K562 (cell line): ENCODE results near the gene NDUFA13. TPM values are rescaled to one million over a fixed set of nuclear protein-coding genes. Genes with fewer than 3 reads are reported as not detected.

Experiments used
- ATAC-seq: fragments of 200-7000 bp; cut with Tn5 transposase; 3 replicates; pipeline ENCODE4 v1.9.1; 2020; ENCODE audit warnings: moderate library complexity
- BruUV-seq: library from RNA; stranded (reverse); fragments of 400-500 nt; replicated peaks from 2 replicates; lab custom pipeline; 2021; lab: Mats Ljungman, UMichigan
- CTCF ChIA-PET: fragments of 300-600 bp; formaldehyde crosslinking; extraction: SDS; loops from one replicate; lab custom pipeline; 2021; ENCODE audit warnings: low intra/inter-chr PET ratio; lab: Yijun Ruan, JAX
- POLR2A ChIA-PET: fragments of 300-600, 350-650 bp; sonication (Branson Sonifier 250); formaldehyde crosslinking; extraction: SDS; loops from one replicate; lab custom pipeline; 2021; ENCODE audit warnings: antibody characterized with exemption, inconsistent platforms; lab: Yijun Ruan, JAX
- DNase-seq, 4 experiments: peaks; one replicate each; pipeline versions ENCODE4 v3.0.0 to v3.0.0-alpha.2; 2011 to 2018; ENCODE audit warnings: low spot score in 3 of 4, mixed read lengths in 3 of 4; ENCODE audit errors: extremely low read depth in 1 of 4
- FAIRE-seq: peaks from 2 replicates; lab custom pipeline; 2011; peaks lifted over from hg19 to GRCh38; lab: Jason Lieb, UNC
- H2AFZ ChIP-seq: 2 replicates; pipeline ENCODE4 v1.6.0; 2011; ENCODE audit warnings: low read depth, low read length, control low read depth, inconsistent platforms
- H3K27ac ChIP-seq: fragments of 200-600 bp; 3 replicates; pipeline ENCODE4 v1.8.0; 2011; ENCODE audit warnings: low read depth, mild to moderate bottlenecking, control low read depth, inconsistent platforms, low read length, moderate library complexity, mixed read lengths; ENCODE audit errors: extremely low read depth
- H3K27me3 ChIP-seq, 2 experiments: fragments of 300-600 bp in 1 of 2; 2 replicates in 1 of 2; 3 replicates in 1 of 2; pipeline versions ENCODE4 v1.6.0 to v1.8.0; 2011; ENCODE audit warnings: inconsistent platforms in 2 of 2, low read length in 2 of 2, mild to moderate bottlenecking in 1 of 2, mixed read lengths in 1 of 2, moderate library complexity in 1 of 2; ENCODE audit not compliant: control insufficient read depth in 2 of 2, insufficient read depth in 2 of 2
- H3K36me3 ChIP-seq: fragments of 300-600 bp; 3 replicates; pipeline ENCODE4 v1.8.0; 2011; ENCODE audit warnings: mild to moderate bottlenecking, low read length, inconsistent platforms; ENCODE audit not compliant: control insufficient read depth, insufficient read depth
- H3K4me1 ChIP-seq, 2 experiments: fragments of 200-600 bp in 1 of 2; replicated peaks in 1 of 2; 2 replicates in 1 of 2; 3 replicates in 1 of 2; pipeline versions ENCODE4 v1.5.1 to v1.8.0; 2011; ENCODE audit warnings: inconsistent platforms in 2 of 2, low read length in 2 of 2, mild to moderate bottlenecking in 1 of 2, mixed read lengths in 1 of 2, moderate library complexity in 1 of 2; ENCODE audit not compliant: control insufficient read depth in 2 of 2, insufficient read depth in 2 of 2
- H3K4me2 ChIP-seq: 2 replicates; pipeline ENCODE4 v1.6.1; 2011; ENCODE audit warnings: low read length, control low read depth, inconsistent platforms, mixed read lengths; ENCODE audit not compliant: insufficient read depth
- H3K4me3 ChIP-seq: fragments of 200-600 bp; sonication (generic), shearing (Covaris generic); 2 replicates; pipeline ENCODE4 v1.5.1; 2016; ENCODE audit warnings: control low read depth, inconsistent platforms
- H3K79me2 ChIP-seq: fragments of 200-600 bp; 3 replicates; pipeline ENCODE4 v1.8.0; 2011; ENCODE audit warnings: low read length, inconsistent platforms; ENCODE audit not compliant: control insufficient read depth, insufficient read depth
- H3K9ac ChIP-seq, 2 experiments: 2 replicates each; pipeline versions ENCODE4 v1.6.0 to v1.6.1; 2011; ENCODE audit warnings: low read depth in 2 of 2, low read length in 2 of 2, control low read depth in 1 of 2, inconsistent platforms in 1 of 2, mild to moderate bottlenecking in 1 of 2, mixed read lengths in 1 of 2; ENCODE audit not compliant: insufficient read depth in 1 of 2
- H3K9me1 ChIP-seq: one replicate; pipeline ENCODE4 v1.6.0; 2011; ENCODE audit warnings: inconsistent platforms, mild to moderate bottlenecking, low read length, moderate library complexity; ENCODE audit not compliant: control insufficient read depth, insufficient read depth
- H3K9me3 ChIP-seq: replicated peaks from 2 replicates; pipeline ENCODE4 v1.5.1; 2011; ENCODE audit warnings: low read depth, low read length, inconsistent platforms; ENCODE audit not compliant: control insufficient read depth, insufficient read depth
- H4K20me1 ChIP-seq: replicated peaks from 2 replicates; pipeline ENCODE4 v1.6.1; 2011; ENCODE audit warnings: low read length, inconsistent platforms, mixed read lengths; ENCODE audit not compliant: control insufficient read depth, insufficient read depth
- ATF7 ChIP-seq: fragments of 450-650 bp; IDR thresholded peaks from 2 replicates; pipeline ENCODE4 v1.7.1; 2014; ENCODE audit warnings: mild to moderate bottlenecking, moderate library complexity
- COPS2 ChIP-seq: fragments of 450-650 bp; conservative IDR thresholded peaks from 2 replicates; pipeline ENCODE4 v1.6.1; 2016; ENCODE audit warnings: mild to moderate bottlenecking, moderate library complexity
- EGR1 ChIP-seq: fragments of 450-650 bp; conservative IDR thresholded peaks from 2 replicates; pipeline ENCODE4 v1.6.1; 2017; ENCODE audit warnings: mild to moderate bottlenecking
- GATAD2A ChIP-seq: fragments of 450-650 bp; IDR thresholded peaks from 2 replicates; pipeline ENCODE4 v1.6.1; 2017
- HDAC3 ChIP-seq: fragments of 450-650 bp; IDR thresholded peaks from 2 replicates; pipeline ENCODE4 v1.6.1; 2018; ENCODE audit warnings: borderline replicate concordance, mild to moderate bottlenecking, moderate library complexity; ENCODE audit not compliant: partially characterized antibody
- MAFF ChIP-seq: IDR thresholded peaks from 2 replicates; pipeline ENCODE4 v1.6.1; 2012; ENCODE audit warnings: low read length, improper control_type of control experiment
- MBD2 ChIP-seq: sonication (generic); IDR thresholded peaks from 2 replicates; pipeline ENCODE4 v1.6.1; 2016; ENCODE audit warnings: low read depth, borderline replicate concordance
- MCM5 ChIP-seq: fragments of 450-650 bp; IDR thresholded peaks from 2 replicates; pipeline ENCODE4 v1.6.1; 2016; ENCODE audit warnings: low read depth
- PCBP1 ChIP-seq: fragments of 200-400 bp; formaldehyde crosslinking; IDR thresholded peaks from 2 replicates; pipeline ENCODE4 v1.6.1; 2018; ENCODE audit warnings: mild to moderate bottlenecking, low read depth, low read length; ENCODE audit not compliant: poor library complexity, severe bottlenecking
- PHTF2 ChIP-seq: fragments of 250-450 bp; sonication (Bioruptor Pico); IDR thresholded peaks from 2 replicates; pipeline ENCODE4 v1.5.0; 2021; ENCODE audit warnings: mild to moderate bottlenecking
- STAG1 ChIP-seq: sonication (generic); formaldehyde crosslinking; IDR thresholded peaks from 2 replicates; pipeline ENCODE4 v1.5.0; 2020; ENCODE audit warnings: missing genetic modification reagents, borderline replicate concordance
- XRCC3 ChIP-seq: fragments of 450-650 bp; IDR thresholded peaks from 2 replicates; pipeline ENCODE4 v1.6.1; 2017; ENCODE audit warnings: mild to moderate bottlenecking, moderate library complexity
- ZNF121 ChIP-seq: sonication (generic); formaldehyde crosslinking; conservative IDR thresholded peaks from 2 replicates; pipeline ENCODE4 v1.8.0; 2022; ENCODE audit warnings: missing genetic modification reagents
- ZNF174 ChIP-seq: fragments of 250-450 bp; sonication (Bioruptor Pico); IDR thresholded peaks from 2 replicates; pipeline ENCODE4 v1.4.0; 2020; ENCODE audit warnings: mild to moderate bottlenecking
- ZNF212 ChIP-seq: fragments of 450-650 bp; formaldehyde crosslinking; IDR thresholded peaks from 2 replicates; pipeline ENCODE4 v1.4.0; 2020; ENCODE audit warnings: mild to moderate bottlenecking
- ZNF699 ChIP-seq: fragments of 250-450 bp; sonication (Bioruptor Pico); IDR thresholded peaks from 2 replicates; pipeline ENCODE4 v1.8.0; 2021; ENCODE audit warnings: mild to moderate bottlenecking, moderate library complexity; ENCODE audit not compliant: insufficient replicate concordance
- WGBS: fragments of 100-300 bp; shearing (Covaris generic); methylation state at CpG from one replicate; pipeline ENCODE4 v1.1.6; 2016; ENCODE audit warnings: low coverage, mixed read lengths; ENCODE audit not compliant: insufficient coverage; ENCODE audit errors: missing lambda C conversion rate; 5-methylcytosine and 5-hydroxymethylcytosine counted together
- in situ Hi-C: fragments of 300-500 bp; cut with MboI; formaldehyde crosslinking; loops from 4 replicates; pipeline ENCODE4 v1.15.0; 2018; ENCODE audit warnings: inconsistent platforms, mixed read lengths
- intact Hi-C: fragments of 100-400 bp; cut with micrococcal nuclease; formaldehyde crosslinking; loops from 2 replicates; pipeline ENCODE4 v1.14.2; 2022
- polyA plus RNA-seq, 8 experiments: library from polyadenylated mRNA; depleted of rRNA in 4 of 8; stranded (reverse) in 5 of 8; unstranded in 3 of 8; fragments of >200 nt; fragmentation: Nextera tagmentation in 2 of 8; fragmentation: Illumina TruSeq in 1 of 8; extraction: Ambion mirVana in 2 of 8; extraction: Trizol in 1 of 8; gene quantifications; 2 replicates each; pipeline versions ENCODE4 v1.2.1 to v1.2.3, GENCODE V29; 2011 to 2014; ENCODE audit warnings: inconsistent platforms in 1 of 8, missing spikeins in 1 of 8
- total RNA-seq, 7 experiments: library from RNA; depleted of rRNA in 6 of 7; stranded (reverse); fragments of >200 nt in 6 of 7; fragmentation: Illumina TruSeq in 2 of 7; extraction: Trizol in 2 of 7; gene quantifications; 2 replicates each; pipeline versions ENCODE4 v1.2.1 to v1.2.3, GENCODE V29; 2011 to 2021; ENCODE audit warnings: low replicate concordance in 1 of 7
- TF ChIP-seq, protein P1 (sequence below): fragments of 150-350 bp; IDR thresholded peaks from 2 replicates; pipeline ENCODE4 v1.6.1; 2014; ENCODE audit warnings: low read depth, mild to moderate bottlenecking, low read length, borderline replicate concordance
- TF ChIP-seq, protein P2 (sequence below): sonication (generic); formaldehyde crosslinking; IDR thresholded peaks from 2 replicates; pipeline ENCODE4 v1.8.1; 2023; ENCODE audit warnings: mild to moderate bottlenecking, missing genetic modification reagents

Gene NDUFA13
- total and polyA plus RNA-seq, 9 of the 15 experiments (the other 6 are each of a cell fraction or from before 2014, with no cell fraction given): 146 to 596 (median 429) TPM

DNA sequence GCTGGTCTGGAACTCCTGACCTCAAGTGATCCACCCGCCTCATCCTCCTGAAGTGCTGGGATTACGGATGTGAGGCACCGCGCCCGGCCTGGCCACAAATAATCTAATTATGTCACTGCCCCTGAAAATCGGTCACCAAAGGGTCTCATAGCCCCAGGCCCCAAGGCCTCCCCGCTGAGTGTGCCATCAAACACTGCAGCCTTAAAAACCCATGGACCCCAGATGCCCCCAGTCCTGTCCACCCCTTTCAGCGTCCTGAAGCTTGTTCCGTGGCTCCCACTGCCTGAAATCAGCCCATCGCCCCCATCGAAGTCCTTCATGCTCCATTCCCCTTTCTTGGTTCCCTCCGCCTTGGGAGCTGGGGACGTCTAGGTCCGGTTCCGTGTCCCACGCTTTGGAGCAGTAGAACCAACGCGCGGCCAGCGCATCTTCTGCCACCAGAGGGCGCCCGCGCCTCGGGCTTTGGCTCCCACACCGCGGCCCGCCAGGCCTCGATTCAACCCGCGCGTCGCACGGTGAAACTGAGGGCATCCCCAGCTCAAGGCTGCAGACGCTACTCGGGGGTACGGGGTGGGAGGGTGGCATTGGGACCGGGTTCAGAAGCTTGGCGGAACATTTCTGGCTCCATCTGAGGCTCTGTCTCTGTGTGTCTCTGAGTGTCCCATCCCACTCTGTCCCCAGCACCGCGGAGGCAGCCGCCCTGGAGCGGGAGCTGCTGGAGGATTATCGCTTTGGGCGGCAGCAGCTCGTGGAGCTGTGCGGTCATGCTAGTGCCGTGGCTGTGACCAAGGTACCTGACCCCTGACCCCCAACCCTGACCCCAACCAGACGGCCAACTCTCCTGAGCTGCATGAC, 16.2 kb downstream of the NDUFA13 start:
- in situ Hi-C loops: loop anchor here (25.0 kb wide), 1 partner anchor 105 kb away; the partner anchor contains the start of genes GMIP and LPAR2
- peak overlapping the region; percentile 31; the same call in 1 of the 2 replicates for H3K4me2 ChIP-seq
- H3K4me1 ChIP-seq: peaks cover 5 to 25% of the 10 kb centered on the region in 2 experiments
- H3K27ac ChIP-seq: no peak overlapping the region
- ATAC-seq (peak; percentile 89), DNase-seq (peak; percentile 79 to 87 (median 80)), FAIRE-seq (peak; percentile 69)
- H3K9me3 ChIP-seq: no peaks in the 10 kb centered on the region
- H3K27me3 ChIP-seq: no peaks in the 10 kb centered on the region
- H3K9ac ChIP-seq: peak overlapping the region in 1 of 2 experiments; percentile 77; a peak in 2 of 4 replicates
- H3K36me3 ChIP-seq: peaks cover 25% of the 10 kb centered on the region; the same call in 2 of the 3 replicates
- BruUV-seq: no TSS peak
- peaks cover 3% of the 10 kb centered on the region for H3K9me1 ChIP-seq
- 19% methylated on average over 44 of the region's 48 CpGs for WGBS
- H4K20me1 ChIP-seq: 0 out of 2 replicates have a peak, but pooled peaks cover 10% of the 10 kb centered on the region
- no peak overlapping the region for H3K4me3 ChIP-seq
- H2AFZ ChIP-seq: peak overlapping the region; percentile 75
- ChIA-PET CTCF (interaction anchor here (1.6 to 3.2 kb wide), 2 partner anchors 22 to 112 kb away, joined by 9 to 30 read pairs; partner anchors contain the start of gene GMIP), POLR2A (interaction anchor here (0.5 to 1.2 kb wide), 6 partner anchors 17 to 421 kb away, joined by 3 to 4 read pairs (median 3); no protein-coding TSS in a partner anchor)
- H3K79me2 ChIP-seq: no peaks in the 10 kb centered on the region
- intact Hi-C loops: loop anchor here (1.0 to 2.0 kb wide), 3 partner anchors 22 to 427 kb away; partner anchors contain the start of gene GMIP
- no peak for TF ChIP-seq MBD2
- TF ChIP-seq PHTF2 (CRISPR knock-in tag): no peak
- no peak for TF ChIP-seq GATAD2A
- no peak for TF ChIP-seq COPS2
- no peak for TF ChIP-seq EGR1
- TF ChIP-seq ZNF699 (CRISPR knock-in tag): no peak
- TF ChIP-seq MCM5: no peak
- TF ChIP-seq STAG1: peak; percentile 97
- TF ChIP-seq ZNF121 (CRISPR knock-in tag): no peak
- no peak for TF ChIP-seq HDAC3
- TF ChIP-seq ZNF212 (CRISPR knock-in tag): no peak
- no peak for TF ChIP-seq XRCC3
- no peak for TF ChIP-seq ZNF174 (CRISPR knock-in tag)
- TF ChIP-seq PCBP1: no peak
- TF ChIP-seq, protein P1, sequence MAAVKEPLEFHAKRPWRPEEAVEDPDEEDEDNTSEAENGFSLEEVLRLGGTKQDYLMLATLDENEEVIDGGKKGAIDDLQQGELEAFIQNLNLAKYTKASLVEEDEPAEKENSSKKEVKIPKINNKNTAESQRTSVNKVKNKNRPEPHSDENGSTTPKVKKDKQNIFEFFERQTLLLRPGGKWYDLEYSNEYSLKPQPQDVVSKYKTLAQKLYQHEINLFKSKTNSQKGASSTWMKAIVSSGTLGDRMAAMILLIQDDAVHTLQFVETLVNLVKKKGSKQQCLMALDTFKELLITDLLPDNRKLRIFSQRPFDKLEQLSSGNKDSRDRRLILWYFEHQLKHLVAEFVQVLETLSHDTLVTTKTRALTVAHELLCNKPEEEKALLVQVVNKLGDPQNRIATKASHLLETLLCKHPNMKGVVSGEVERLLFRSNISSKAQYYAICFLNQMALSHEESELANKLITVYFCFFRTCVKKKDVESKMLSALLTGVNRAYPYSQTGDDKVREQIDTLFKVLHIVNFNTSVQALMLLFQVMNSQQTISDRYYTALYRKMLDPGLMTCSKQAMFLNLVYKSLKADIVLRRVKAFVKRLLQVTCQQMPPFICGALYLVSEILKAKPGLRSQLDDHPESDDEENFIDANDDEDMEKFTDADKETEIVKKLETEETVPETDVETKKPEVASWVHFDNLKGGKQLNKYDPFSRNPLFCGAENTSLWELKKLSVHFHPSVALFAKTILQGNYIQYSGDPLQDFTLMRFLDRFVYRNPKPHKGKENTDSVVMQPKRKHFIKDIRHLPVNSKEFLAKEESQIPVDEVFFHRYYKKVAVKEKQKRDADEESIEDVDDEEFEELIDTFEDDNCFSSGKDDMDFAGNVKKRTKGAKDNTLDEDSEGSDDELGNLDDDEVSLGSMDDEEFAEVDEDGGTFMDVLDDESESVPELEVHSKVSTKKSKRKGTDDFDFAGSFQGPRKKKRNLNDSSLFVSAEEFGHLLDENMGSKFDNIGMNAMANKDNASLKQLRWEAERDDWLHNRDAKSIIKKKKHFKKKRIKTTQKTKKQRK: no peak
- no peak for TF ChIP-seq MAFF
- TF ChIP-seq, protein P2, sequence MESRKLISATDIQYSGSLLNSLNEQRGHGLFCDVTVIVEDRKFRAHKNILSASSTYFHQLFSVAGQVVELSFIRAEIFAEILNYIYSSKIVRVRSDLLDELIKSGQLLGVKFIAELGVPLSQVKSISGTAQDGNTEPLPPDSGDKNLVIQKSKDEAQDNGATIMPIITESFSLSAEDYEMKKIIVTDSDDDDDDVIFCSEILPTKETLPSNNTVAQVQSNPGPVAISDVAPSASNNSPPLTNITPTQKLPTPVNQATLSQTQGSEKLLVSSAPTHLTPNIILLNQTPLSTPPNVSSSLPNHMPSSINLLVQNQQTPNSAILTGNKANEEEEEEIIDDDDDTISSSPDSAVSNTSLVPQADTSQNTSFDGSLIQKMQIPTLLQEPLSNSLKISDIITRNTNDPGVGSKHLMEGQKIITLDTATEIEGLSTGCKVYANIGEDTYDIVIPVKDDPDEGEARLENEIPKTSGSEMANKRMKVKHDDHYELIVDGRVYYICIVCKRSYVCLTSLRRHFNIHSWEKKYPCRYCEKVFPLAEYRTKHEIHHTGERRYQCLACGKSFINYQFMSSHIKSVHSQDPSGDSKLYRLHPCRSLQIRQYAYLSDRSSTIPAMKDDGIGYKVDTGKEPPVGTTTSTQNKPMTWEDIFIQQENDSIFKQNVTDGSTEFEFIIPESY (CRISPR knock-in tag): no peak
- no peak for TF ChIP-seq ATF7
